GM19025 (cell line): ENCODE data around the gene B9D1.

ENCODE experiments used
- ATAC-seq: cut with Tn5 transposase; IDR thresholded peaks from one replicate; pipeline ENCODE4 v1.9.1; 2021; ENCODE audit warnings: mild to moderate bottlenecking, low read depth, moderate library complexity; ENCODE audit not compliant: unreplicated experiment

B9D1 gene

GRCh38 chr17:19308398-19308797 is 54.1 kb downstream of the B9D1 start:
- ATAC-seq, result no peak

- no peak for ATAC-seq
Measured at GRCh38 chr17:19307521-19307920, 55.0 kb downstream of the B9D1 start.

GRCh38 chr17:19306160-19307111 is 56.1 kb downstream of the B9D1 start:
- ATAC-seq, result peak; percentile 92

- no peak for ATAC-seq
Measured at GRCh38 chr17:19305761-19306159, 56.8 kb downstream of the B9D1 start.

- no peak for ATAC-seq
Measured at GRCh38 chr17:19305256-19305655, 57.3 kb downstream of the B9D1 start.

- no peak for ATAC-seq
Measured at GRCh38 chr17:19304751-19305150, 57.8 kb downstream of the B9D1 start.

- no peak for ATAC-seq
Measured at GRCh38 chr17:19304209-19304608, 58.3 kb downstream of the B9D1 start.

- no peak for ATAC-seq
Measured at GRCh38 chr17:19303367-19303776, 59.2 kb downstream of the B9D1 start.

GRCh38 chr17:19302791-19303331 is 59.7 kb downstream of the B9D1 start:
- no peak for ATAC-seq

GRCh38 chr17:19301973-19302372 is 60.5 kb downstream of the B9D1 start:
- no peak for ATAC-seq

- ATAC-seq, result no peak
Measured at GRCh38 chr17:19301274-19301951, 61.1 kb downstream of the B9D1 start.

- ATAC-seq, result no peak
Measured at GRCh38 chr17:19299866-19300265, 62.7 kb downstream of the B9D1 start.

- ATAC-seq, result no peak
Measured at GRCh38 chr17:19299214-19299747, 63.2 kb downstream of the B9D1 start.

GRCh38 chr17:19298569-19299213 is 63.8 kb downstream of the B9D1 start:
- ATAC-seq, result no peak

GRCh38 chr17:19296786-19297778 is 65.4 kb downstream of the B9D1 start:
- no peak for ATAC-seq

GRCh38 chr17:19295473-19296135 is 66.9 kb downstream of the B9D1 start:
- no peak for ATAC-seq

GRCh38 chr17:19294443-19294842 is 68.1 kb downstream of the B9D1 start:
- no peak for ATAC-seq
